Limb (tissue), 2 donors: ENCODE measurements around the gene SERPINA5.
A peak's percentile ranks its signal among the peaks of the same experiment; 100 is the strongest.

ENCODE experiments used
- DNase-seq, 2 donors: peaks; one replicate each; pipeline ENCODE4 v3.0.0-alpha.2; 2016; ENCODE audit errors: extremely low spot score in 2 of 2

SERPINA5 gene

DNA sequence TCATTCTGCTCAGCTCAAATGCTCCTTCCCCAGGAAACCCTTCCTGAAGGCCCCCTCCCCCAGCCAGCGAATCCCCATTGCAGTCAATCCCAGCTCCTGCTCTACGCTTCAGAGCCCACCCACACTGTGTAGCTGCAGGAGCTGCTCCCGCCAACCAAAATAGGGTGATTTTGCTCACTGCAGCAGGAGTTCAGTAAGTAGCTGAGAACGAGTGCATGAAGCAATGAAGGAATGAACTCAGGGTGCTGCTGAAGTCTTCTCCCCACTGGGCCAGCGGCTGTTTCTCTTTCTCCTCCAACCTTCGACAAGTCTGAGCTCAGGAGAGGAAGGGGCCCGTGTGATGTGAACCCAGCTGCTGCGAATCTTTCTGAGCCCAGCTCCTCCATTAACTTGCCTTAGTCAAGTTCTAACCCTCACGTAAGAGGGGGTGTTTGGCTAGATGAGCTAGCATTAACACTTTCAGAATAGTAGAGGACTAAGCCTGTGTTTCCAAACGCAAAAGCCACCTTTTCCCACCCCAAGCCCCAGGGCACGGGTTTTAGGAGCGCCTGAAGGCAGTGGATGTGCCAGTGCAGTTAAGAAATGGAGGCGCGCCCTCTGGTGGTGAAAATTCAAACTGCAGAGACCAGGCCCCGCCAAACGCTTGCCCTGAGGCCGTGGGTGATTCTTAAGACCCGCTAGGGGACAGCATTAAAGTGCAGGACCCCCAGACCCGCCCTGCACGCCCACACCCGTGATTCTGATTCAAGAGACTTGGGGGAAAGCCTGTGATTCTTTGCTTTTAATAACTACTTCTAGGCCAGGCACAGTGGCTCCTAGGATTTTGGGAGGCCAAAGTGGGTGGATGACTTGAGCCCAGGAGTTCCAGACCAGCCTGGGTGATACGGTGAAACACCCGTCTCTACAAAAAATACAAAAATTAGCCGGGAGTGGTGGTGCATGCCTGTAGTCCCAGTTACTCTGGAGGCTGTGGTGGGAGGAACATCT, 31.9 kb upstream of the SERPINA5 start:
- DNase-seq, result peak; percentile 49 to 86

DNA sequence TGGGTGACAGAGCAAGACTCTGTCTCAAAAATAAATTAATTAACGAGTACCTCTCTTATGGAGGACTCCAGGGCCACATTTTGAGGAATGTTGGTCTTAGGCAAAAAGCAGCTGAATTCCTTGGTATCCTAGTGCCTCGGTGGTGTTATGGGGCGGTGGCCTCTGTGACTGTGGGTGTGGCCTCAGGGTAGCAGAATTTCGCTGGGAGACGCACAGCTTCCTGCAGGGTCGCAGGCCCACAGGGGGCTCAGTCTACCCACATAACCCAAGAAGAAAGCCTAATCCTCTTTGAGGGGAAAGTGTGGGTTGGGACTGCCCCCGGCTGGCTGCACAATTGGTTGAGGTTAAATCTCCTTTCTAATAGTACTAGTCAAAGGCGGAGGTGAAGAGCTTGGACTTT, 31.2 kb upstream of the SERPINA5 start:
- DNase-seq, result no peak

DNA sequence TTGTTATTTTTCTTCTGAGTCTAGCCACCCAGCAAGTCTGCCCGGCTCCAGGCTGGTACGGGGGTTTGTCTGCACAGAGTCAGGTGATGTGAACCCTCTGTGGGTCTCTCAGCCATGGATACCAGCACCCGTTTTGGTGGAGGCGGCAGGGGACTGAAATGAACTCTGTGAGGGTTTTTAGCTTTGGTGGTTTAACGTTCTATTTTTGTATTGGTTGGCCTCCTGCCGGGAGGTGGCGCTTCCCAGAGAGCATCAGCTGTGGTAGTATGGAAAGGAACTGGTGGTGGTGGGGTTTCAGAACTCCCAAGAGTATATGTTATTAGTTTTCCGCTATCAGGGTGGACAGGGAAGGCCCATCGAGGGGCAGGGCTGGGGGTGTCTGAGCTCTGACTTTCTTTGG, 25.2 kb upstream of the SERPINA5 start:
- peak in 1 of 2 donors; percentile 7 for DNase-seq

DNA sequence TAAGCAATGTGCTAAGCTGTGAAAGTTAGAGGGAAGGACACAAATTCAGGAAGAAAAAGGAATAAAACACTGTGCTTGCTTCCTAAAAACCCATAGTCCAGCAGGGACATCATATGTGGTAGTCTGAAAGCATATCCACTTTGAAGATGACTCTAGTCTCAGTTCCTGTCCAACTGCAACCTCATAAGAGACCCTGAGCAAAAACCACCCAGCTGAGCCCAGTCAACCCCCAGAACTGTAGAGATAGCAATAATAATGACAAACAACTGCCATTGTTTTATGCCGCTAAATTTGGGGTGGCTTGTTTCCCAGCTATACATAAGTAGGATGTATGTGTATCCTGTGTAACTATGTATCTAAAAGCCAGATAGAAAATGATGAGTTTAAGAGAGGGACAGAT, 23.9 kb upstream of the SERPINA5 start:
- DNase-seq, result no peak

DNA sequence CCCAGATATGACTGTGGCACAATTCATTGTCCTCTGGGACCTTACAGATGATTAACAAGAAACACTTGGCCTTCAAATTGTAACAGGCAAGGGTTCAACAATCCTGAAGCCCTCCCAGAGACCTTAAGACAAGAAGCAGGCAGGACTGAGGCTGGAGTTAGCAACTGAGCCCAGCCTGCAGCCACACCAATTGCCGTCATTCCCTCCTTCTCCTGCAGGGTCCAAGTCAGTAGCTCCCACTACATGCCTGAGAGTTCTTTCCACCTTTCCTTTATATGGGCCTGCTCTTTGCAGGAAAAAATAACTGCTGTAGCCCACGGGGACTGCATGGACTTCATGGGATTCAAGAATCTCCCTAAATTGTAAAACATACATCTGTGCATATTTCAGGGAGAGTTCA, 22.4 kb upstream of the SERPINA5 start:
- DNase-seq, result no peak

DNA sequence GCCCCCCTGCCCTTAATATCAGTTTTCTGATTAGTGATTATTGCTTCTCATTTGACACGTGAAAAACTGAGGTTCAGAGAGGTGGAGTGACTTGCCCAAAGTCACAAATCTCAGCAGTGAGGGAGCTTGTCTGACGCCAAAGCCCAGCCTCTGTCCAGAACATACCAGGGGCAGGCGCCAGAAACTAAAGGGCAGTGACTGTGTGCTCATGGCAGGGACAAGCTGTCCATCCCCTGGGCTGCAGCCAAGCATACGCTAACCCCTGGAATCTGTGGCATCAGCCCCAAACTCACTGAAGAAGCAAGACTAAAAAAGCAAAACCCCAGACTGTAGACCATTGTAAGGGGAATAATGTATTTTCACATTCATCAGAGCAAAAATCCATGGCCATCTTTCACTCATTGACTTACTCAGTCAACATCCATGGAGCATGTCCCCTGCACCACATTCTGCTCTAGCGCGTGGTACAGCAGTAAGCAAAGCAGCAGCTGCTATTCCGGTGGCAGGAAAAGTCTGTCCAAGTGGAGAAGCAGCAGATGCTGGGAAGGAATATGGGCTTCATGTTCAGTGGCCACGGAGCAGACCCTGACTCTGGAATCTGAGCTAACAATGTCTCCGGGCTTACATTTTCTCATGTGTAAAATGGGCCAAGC, 21.5 kb upstream of the SERPINA5 start:
- DNase-seq, result no peak

DNA sequence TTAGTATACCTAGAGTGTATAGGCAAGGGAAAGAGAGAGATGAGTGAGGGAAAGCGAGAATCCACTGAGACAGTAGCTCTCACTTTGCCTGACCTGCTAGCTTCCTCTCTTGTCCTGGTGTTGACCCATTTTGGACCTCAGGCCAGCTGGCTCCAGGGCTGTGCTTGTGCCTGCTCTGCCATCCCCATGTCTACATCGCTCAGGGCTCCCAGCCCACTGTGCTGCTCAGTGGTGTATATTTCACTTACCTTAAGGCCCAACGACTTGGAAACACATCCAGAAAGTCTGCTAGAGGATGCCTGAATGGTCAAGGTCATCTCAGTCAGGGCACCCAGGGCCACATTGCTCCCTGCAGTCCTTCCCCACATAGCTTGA, 20.9 kb upstream of the SERPINA5 start:
- DNase-seq, result no peak

DNA sequence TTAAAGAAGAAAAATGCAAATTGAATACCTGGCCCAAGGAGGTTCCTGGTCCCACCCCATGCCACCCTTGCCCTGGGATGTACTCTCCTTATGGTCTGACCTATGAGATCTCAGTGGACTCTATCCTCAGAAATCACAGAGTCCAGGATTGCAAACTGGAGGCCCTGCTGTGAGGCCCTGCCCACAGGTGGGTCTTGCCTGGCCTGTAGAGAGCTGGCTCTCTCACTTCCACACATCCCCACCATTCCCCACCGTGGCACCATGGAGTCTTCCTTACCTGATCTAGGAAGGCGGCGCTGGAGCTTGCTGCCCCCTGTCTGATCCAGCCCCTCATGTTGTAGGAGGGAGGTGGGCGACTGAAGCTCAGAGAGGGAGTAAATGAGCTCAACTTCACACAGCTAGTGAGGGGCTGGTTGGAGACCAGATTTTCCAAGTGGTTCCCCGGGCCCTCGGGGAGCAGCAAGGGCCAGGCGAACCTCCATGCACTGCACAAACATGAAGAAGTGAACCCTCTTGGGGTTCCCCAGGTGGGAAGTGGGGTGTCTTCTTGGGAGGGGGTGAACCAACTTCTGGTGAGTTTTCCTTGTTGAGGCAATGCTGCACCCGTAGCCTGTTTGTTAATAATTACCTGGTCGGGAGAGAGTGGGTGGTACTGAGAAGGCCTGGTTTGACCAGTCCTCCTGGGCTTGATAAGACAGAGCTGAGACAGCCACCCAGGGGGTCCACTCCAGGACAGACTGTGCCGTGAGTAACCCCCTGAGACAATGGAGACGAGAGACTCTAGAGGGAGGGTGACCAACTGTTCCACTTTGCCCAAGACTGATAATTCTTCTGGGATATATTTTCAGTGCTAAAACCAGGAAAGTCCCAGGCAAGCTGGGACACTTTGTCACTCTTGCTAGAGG, 20.2 kb upstream of the SERPINA5 start, which contains the start of gene SERPINA4:
Gene SERPINA4 (plus strand): TSS at position 692 of the 905 bp plus-strand sequence. CDS start 2,041 bp downstream, outside the sequence.
- no peak for DNase-seq

DNA sequence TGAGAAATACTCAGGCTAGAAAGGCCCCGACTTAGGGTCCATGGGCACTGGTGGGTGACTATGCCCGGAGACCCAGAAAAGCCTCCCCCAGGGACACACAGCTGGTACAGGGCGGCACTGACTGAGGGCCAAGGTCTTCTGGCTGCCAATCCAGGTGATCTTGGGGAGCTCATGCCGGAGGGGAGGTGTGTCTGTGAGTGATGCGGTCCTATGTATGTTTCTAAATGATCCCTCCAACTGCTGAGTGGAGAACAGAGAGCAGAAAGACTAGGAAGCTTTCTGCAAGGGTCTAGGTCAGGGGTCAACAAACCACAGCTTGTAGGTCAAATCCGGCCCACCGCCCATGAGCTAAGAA, 19.6 kb upstream of the SERPINA5 start:
- no peak for DNase-seq

DNA sequence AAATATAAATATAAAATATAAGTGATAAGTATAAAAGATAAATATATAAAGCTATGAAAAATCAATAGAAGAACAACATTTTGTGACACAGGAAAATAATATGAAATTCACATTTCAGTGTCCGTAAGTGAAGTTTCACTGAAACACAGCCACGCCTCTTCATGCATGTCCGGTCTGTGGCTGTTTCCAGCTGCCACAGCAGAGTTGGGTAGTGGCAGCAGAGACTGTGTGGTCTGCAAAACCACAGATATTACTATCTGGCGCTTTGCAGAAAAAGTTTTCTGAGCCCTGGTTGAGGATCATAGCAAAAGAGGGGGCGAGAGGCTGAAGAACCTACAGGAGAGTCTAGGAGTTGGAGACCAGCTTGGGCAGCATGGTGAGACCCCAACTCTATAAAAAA, 19.2 kb upstream of the SERPINA5 start:
- no peak for DNase-seq

DNA sequence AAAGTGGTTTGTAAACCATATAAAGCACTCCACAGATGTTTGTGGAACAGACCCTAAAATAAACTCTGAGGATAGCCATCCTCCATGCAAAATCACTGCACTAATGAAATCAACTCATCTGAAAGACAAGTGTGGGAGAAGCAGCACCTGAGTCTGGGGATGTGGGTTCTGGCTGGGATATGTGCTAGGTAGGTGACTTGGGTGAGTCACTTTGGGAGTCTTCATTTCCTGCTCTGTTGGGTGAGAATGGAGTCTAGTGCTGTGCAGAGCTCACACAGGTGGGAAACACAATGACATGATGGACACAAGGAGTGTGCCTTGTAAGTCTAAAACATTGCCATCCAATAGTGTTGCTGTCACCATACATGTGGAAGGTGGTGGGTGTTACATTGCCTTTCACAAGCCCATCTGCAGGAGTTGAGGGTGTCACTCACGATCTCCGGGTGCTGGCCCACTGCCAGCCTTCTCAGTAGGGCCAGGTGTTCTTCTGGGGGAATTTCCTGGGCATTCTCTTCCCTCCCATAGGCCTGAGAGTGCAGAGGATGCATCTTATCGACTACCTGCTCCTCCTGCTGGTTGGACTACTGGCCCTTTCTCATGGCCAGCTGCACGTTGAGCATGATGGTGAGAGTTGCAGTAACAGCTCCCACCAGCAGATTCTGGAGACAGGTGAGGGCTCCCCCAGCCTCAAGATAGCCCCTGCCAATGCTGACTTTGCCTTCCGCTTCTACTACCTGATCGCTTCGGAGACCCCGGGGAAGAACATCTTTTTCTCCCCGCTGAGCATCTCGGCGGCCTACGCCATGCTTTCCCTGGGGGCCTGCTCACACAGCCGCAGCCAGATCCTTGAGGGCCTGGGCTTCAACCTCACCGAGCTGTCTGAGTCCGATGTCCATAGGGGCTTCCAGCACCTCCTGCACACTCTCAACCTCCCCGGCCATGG, 18.0 kb upstream of the SERPINA5 start:
- no peak for DNase-seq

DNA sequence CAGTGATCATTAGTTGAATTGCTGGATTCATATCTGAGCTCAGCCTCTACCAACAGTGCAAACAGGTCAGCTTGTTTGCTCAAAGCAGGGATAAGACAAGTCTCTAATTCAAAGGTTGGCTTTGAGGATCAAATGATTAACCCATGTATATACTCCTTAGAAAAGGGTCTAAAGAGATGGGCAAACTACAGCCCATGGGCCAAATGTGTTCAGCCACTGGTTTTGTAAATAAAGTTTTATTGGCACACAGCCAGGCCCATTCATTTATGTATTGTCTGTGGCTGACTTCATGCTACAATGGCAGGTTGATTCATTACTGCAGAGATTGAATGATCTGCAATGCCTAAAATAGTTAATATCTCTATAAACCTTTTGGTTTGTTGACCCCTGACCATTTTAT, 16.8 kb upstream of the SERPINA5 start:
- DNase-seq, result no peak

DNA sequence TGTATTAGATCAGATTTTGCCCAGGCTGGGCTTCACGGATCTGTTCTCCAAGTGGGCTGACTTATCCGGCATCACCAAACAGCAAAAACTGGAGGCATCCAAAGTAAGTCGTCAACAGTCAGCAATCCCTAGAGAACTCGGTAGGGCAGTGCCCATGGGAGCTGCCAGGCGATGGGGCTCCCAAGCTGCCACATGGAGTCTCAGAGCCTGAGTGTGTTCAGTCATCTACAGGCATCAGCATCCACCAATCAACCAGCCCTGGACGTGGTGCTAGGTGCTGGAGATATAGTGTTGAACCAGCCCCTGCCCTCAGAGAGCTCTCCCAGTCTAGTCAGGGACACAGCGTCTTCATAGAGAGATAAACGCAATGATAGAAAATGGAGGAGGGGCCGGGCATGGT, 13.0 kb upstream of the SERPINA5 start:
- no peak for DNase-seq

DNA sequence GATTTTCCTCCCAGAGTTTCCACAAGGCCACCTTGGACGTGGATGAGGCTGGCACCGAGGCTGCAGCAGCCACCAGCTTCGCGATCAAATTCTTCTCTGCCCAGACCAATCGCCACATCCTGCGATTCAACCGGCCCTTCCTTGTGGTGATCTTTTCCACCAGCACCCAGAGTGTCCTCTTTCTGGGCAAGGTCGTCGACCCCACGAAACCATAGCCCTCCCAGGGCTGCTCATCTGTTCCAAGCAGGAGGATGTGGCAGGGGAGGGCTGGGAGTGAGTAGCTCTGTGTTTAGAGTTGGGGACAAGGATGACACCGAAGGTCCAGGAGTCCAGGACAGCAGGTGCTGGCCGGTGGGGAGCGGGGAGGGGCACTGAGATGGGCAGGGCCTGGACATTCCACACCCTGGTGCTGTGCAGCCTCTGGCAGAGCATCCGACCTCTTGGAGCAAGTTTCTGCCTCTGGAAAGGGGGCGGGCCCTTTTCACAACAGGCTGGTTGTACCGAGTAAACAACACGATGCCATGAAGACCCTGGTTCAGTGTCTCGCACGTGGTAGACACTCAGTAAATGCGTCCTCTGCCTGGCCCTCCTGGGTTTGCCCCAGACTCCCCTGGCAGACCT, 11.7 kb upstream of the SERPINA5 start:
- no peak for DNase-seq

DNA sequence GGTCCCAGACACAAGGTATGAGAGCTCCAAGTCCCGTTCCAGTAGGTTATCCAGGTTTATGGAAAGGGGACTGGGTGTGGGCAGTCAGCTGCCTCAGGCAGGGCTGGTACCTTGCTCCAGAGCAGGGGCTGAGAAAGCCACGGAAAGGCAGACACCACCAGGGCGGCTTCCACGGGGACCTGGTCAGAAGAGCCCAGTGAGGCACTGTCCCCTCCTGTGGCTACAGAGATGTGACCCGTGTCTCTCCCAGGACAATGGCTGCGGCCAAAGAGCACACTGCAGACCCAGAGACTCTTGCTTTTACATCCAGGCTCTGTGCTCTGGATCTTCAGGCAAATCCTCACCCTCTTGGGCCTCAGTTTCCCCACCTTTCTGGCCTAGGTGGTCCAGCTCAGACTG, 11.2 kb upstream of the SERPINA5 start:
- no peak for DNase-seq

DNA sequence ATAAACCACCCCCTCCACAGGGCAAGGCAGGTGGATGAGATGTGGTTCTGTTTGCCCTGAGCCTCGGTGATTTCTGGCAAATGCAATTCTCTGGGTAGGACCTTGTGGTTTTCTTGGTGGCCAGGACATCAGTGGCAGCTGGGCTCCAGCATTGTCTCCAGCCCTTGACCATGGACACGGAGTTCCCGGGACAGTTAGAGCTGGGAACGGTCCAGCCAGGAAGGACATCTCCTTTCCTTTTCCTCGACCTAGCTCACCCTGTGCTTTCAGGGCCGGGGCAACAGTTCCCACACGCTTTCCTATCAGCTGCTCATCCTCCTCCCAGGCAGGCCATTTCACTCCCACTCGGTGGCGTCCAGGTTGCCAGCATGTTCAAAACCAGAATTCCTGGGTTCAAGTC, 10.8 kb upstream of the SERPINA5 start:
- DNase-seq, result no peak

DNA sequence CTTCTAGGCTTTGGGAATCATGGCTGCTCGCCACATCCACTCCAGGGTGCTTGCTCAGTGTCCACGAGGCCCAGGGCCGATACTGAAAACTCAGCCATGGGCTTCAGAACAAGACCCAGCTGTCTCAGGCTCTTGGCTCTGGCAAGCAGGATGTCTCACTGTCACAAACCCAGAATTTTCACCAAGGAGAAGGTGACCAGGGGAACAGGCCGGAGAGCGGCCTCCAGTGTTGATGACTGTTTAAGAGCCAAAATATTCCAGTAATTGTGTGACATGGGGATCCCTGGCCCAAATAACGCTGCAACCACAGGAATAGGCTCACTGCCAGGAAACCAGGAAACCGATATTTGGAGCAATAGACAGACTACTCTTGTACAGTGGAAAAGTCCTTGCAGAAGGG, 9.8 kb upstream of the SERPINA5 start:
- peak; percentile 40 to 55 for DNase-seq

DNA sequence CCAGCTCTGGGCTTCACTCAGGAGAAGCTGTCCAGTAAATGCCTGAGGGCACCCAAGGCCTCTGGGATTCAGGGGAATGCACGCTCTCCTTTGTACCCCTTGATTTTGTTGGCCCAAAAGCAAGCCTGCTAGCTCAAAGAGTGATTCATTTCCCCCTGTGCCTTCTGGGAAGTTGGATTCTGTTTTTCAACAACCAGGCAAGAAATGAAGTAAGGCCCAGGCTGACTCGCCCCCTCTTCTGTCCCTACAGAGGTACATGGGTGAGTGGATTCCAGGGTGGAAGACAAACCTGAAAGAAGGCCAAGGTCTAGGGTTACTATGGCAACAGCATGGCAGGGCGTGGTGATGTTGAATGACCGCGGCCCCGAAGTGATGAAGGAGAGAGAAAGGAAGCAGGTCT, 9.3 kb upstream of the SERPINA5 start:
- peak in 1 of 2 donors; percentile 49 for DNase-seq

DNA sequence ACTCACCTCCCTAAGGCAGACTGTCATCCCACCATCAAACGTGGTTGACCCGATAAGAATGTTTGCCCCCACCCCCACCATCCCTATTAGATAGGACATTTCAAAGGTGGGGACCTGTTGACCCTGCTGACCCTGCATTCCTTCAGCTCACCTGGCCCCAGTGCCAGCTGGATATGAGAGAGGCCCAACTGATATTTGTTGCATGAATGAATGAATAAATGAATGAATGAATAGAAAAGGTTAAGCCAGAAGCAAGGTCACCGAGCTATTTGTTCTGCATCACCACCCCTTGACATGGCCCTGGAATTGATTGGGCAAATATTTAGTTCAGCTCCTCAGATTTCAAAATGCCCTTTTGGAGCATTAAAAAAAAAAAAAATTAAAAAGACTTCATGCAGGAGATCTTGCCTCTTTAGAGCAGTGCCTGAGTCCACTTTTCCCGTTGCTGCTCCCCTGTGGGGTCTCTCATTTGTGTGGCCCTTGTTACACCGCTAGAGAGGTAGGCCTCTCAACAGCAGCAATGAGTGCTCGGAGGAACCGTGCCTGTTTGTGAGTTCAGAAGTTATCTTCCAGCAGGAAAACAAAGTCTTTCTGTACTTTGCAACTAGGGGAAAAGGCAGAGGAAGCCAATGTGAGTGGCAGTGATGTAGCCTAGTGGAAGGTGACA, 8.5 kb upstream of the SERPINA5 start:
- DNase-seq, result no peak
